GM21737 (cell line): ENCODE results near the gene RBMS3.
"Not testable (repeated sequence)": the region's sequence is repeated elsewhere in the genome, so short reads cannot be mapped to it uniquely, and the experiment has no call there.

Experiments used
- ATAC-seq: cut with Tn5 transposase; IDR thresholded peaks from one replicate; pipeline ENCODE4 v1.9.1; 2021; ENCODE audit warnings: mild to moderate bottlenecking, moderate library complexity; ENCODE audit not compliant: unreplicated experiment

RBMS3 gene

DNA sequence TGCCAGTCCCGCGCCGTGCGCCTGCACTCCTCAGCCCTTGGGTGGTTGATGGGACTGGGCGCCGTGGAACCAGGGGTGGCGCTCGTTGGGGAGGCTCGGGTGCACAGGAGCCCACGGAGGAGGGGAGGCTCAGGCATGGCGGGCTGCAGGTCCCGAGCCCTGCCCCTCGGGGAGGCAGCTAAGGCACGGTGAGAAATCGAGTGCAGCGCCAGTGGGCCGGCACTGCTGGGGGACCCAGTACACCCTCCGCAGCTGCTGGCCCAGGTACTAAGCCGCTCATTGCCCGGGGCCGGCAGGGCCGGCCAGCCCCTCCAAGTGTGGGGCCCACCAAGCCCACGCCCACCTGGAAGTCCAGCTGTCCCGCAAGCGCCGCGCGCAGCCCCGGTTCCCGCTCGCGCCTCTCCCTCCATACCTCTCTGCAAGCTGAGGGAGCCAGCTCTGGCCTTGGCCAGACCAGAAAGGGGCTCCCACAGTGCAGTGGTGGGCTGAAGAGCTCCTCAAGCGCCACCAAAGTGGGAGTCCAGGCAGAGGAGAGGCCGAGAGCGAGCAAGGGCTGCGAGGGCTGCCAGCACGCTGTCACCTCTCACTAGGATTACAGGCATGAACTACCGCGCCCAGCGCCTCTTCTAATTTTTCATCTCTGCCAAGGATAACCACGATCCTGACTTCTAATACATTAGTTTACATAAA lies 192.8 kb downstream of the RBMS3 start:
- not testable (repeated sequence) for ATAC-seq

DNA sequence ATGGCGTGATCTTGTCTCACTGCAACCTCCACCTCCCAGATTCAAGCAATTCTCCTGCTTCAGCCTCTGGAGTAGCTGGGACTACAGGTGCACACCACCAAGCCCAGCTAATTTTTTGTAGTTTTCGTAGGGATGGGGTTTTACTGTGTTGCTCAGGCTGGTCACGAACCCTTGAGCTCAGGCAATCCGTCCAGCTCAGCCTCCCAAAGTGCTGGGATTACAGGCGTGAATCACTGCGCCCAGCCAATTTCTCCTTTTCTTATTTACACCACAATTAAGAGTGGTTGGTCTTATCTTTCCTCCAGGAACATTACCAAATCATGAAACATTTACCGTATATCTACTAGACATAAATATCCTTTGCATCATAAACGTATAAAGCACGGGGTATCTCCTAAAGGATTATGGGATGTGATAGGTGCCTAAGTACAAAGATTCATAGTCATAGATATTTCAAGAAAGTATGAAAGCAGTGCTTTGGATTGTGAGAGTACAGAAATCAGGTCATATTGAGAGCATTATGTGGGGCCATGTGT lies 194.5 kb downstream of the RBMS3 start:
- no peak for ATAC-seq

GRCh38 chr3:29475854-29476253 lies 195.0 kb downstream of the RBMS3 start:
- ATAC-seq = no peak

DNA sequence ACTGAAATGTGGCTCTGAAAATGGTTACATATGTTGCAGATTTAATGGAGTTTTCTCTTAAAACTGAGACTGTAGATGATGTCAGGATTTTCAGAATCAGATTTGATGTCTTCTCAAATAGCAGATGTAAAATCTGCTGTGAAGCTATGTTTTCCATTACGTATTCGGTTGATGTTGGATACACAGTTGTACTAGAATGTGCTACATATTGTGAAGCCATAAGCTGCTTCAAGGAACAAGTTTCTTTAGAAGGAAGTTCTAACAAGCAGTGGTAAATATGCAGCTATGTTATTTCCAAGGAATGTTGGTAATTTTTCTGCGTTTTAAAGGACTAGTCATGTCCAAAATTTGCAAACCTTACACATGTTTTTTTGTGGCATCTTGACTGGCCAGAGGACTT lies 197.7 kb downstream of the RBMS3 start:
- ATAC-seq = no peak

DNA sequence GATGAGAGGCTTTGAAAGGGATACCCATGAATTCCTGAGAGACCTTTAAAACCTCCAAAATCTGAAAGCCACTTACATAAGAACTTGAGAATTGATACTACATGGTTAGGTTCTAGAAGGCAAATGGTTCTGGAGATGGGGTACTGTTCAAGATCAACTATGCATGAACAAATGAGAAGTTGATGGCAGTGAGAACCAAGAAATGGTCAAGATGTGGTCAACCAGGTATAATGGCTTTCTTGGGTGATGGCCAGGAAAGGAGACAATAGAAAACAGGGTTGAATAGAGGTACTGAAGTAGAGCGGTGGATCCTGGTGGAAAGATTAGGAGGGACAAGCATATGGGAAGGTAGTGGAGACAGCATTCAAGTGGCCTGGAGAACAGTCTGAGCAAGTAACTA lies 200.4 kb downstream of the RBMS3 start:
- no peak for ATAC-seq

GRCh38 chr3:29481969-29482767 lies 201.3 kb downstream of the RBMS3 start:
- ATAC-seq = no peak

DNA sequence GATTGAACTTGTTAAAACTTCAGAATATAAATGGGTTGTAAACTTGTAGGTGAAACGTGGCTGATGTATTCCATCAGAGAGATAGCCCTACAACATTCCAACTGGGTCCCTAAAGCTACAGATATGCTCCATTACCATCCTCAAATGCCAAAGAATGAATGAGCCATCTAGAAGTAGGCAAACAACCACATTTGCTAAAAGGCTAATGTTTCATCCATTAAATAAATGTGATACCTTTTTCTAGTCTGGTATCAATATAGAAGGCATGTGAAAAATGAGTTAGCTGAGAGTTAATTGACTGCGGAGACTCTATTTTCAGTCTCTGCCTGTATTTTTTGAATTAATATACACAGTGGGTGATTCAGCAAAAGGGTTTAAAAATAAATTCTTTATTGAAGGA lies 203.8 kb downstream of the RBMS3 start:
- ATAC-seq = no peak

DNA sequence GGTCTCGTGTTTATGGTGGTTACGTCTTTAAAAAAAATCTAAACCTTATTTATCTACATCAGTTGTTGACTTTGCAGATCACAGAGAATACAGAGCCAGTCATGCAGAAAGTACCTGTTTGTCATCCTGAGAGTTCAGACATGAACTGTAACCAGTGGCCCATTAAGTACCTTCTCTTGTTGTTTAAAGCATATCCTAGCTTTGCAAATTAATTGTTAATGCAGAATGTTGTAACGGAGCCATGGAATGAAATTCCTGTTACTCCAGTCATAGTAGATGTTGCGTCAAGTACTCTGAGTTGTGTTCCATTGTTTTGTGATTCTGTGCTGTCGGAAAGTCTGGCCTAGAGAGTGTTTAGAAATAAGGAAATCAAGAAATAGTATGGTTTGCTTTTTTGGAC lies 205.2 kb downstream of the RBMS3 start:
- no peak for ATAC-seq

GRCh38 chr3:29486917-29487316 lies 206.0 kb downstream of the RBMS3 start:
- ATAC-seq = no peak

DNA sequence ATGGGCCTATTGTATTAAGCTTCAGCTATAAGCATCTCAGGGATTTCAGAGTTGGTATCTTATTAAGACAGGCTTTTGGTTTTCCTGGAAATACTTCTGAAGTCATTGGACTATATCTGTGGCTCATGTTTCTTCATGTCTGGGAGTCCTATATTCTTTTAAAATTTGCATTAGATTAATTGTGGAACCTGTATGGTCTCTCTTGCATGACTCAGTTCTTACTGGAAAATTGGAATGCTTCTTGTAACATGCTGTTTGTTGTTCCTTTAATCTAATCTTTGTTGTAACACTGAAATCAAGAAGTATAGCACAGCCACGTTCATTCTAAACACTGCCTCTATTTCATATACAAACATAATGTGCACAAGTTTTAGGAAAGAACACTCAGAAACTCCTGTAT lies 208.1 kb downstream of the RBMS3 start:
- ATAC-seq = no peak

DNA sequence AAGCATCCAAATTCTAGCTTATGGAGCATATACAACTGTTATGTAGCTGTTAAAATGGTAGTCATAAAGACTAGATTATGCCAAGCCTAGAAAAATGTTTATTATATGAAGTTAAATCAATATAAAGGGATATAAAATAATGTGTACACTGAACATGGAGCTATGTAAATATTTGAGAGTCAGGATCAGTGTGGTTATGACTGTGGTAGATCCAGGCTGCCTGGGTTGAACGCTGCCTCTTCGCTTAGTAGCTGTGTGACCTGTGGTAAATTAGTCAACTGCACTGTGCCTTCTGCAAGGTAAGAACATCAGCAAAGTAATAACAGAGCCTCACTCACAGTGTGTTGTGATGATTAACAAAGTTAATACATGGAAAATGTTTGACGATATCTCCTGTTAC lies 212.2 kb downstream of the RBMS3 start:
- ATAC-seq = no peak

DNA sequence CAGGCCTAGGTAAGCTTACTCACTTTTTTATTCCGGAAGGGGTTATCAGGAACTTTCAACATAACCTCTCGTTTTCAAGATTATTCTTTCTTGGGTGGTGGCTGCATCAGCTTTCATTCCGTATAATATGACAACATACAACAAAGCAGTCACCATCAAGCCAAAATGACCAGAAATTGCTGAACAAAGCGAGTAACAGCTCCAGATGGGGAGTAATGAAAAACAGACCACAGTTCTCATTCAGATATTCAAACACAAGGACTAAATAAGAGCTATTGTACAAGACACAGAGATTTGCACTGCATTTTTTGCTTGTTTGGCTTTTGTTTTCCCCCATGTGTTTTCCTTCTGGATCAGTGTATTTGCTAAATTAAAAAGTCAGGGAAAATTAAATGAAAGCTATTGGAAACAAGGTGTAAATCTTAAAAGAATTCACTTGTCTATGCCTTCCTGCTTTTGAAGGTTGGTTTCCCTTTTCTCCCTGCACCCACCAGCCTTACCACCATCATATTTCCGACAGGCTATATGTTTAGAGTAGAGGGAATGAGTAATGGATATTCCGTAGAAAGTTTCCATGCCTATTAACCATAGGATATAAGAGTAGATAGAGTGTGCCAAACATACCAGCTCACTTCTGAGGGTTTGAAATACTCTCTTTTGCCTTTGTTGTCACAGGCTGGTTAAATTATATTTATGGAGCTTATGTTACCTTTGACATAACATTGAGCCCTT lies 213.6 kb downstream of the RBMS3 start:
- no peak for ATAC-seq

GRCh38 chr3:29497282-29497681 lies 216.4 kb downstream of the RBMS3 start:
- ATAC-seq = no peak

DNA sequence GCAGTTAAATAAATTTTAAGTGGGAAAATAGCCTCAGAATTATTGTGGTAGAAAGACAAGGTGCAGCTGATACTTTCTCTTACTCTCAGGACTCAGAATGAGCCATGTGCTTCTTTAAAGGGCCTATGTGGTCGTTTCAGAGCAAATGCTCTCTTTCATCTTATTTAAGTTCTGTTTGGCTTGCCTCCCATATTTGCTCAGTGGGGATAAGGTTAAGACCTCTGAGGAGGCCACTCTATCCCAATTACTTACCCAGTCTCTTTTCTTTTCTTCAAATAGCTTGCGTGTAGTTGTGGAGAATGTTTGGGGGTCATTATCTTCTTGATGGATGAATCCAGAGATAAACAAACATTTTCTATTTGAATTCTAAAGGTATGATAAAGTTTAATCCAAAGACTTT lies 221.9 kb downstream of the RBMS3 start:
- ATAC-seq = no peak

DNA sequence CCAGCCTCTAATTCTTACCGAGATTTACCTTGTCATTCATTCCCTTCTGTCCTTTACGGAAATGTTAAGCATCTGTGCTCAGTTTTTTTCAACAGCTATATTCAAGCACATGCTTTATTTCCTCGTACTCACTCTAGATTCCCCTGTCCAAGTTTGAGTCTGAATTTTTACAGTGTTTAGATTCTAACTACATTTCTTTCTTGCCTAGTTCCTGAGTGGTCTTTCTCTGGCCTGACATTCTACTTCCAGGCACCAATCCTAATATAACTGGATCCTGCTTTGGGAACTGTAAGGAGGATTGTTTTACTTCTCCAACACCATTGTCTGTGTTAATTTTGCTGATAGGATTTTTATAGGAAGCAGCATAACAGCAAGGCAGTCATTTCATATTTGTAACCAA lies 222.4 kb downstream of the RBMS3 start:
- ATAC-seq = no peak

GRCh38 chr3:29503958-29504357 lies 223.1 kb downstream of the RBMS3 start:
- ATAC-seq = no peak

- ATAC-seq = no peak
These were observed 225.6 kb downstream of the RBMS3 start for GRCh38 chr3:29506502-29506901.

DNA sequence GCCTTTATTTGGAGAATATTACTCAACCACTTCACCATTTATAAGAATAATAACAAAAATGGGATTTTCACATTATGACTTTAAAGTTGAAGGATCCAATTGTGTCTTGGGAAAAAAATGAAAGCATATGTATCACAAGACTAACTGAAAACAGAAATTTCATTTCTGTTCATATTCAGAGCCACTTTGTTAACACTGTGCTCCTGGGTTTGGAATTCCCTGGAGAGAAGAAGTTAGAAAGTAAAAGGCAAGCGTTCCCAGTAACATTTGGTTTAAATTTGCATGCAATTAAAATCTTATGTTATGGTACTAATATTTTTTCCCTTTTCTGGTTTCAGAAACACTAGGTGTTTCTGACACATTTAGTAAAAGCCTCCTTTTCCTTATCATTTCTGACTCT lies 230.8 kb downstream of the RBMS3 start:
- ATAC-seq = no peak

GRCh38 chr3:29512641-29513040 lies 231.8 kb downstream of the RBMS3 start:
- no peak for ATAC-seq

GRCh38 chr3:29513236-29513635 lies 232.4 kb downstream of the RBMS3 start:
- no peak for ATAC-seq

GRCh38 chr3:29514170-29514569 lies 233.3 kb downstream of the RBMS3 start:
- no peak for ATAC-seq

- ATAC-seq = no peak
These were observed 234.0 kb downstream of the RBMS3 start for GRCh38 chr3:29514912-29515311.
